ENCODE data around the gene RPAP2. TPM values are rescaled to one million over a fixed set of nuclear protein-coding genes. Genes with fewer than 3 reads are reported as not detected.

Gene RPAP2
- polyA plus RNA-seq, 3 donors: 4.4 to 7.8 (median 7.3) TPM

GRCh38 chr1:92273039-92273438 lies 25.8 kb upstream of the RPAP2 start:
- H3K4me3 ChIP-seq (replicated peaks in 1 of 3; ENCODE audit: low read depth in 2 of 3, low read length in 3 of 3): no peak overlapping the region
- no peak overlapping the region for H3K4me2 ChIP-seq (replicated peaks; ENCODE audit: extremely low read depth, low read length, poor library complexity, severe bottlenecking)
- H3K4me1 ChIP-seq (ENCODE audit: control insufficient read depth in 1 of 2, insufficient read depth in 2 of 2, low read length in 2 of 2): no peaks in the 10 kb centered on the region
- no peak overlapping the region for H3K9ac ChIP-seq (ENCODE audit: insufficient read depth, low read length, poor library complexity, severe bottlenecking)
- TF ChIP-seq CTCF (IDR thresholded peaks at IDR 0.05): no peak
- peaks cover 0 to 1% (median 0%) of the 10 kb centered on the region in 3 donors for H3K27me3 Mint-ChIP-seq (ENCODE audit: low read depth in 3 of 3)
- DNase-seq: no peak
- no peaks in the 10 kb centered on the region for H3K9me3 ChIP-seq (replicated peaks in 1 of 2; ENCODE audit: control insufficient read depth in 1 of 2, insufficient read depth in 1 of 2, low read length in 2 of 2)
- intact Hi-C loops (cut with micrococcal nuclease): no loop called here
- no peak overlapping the region for H3K4me3 Mint-ChIP-seq
- no peaks in the 10 kb centered on the region for H3K27me3 ChIP-seq (ENCODE audit: control insufficient read depth in 2 of 2, insufficient read depth in 2 of 2, low read length in 2 of 2)
- H3K27ac Mint-ChIP-seq: no peak overlapping the region
- H3K36me3 ChIP-seq (replicated peaks in 1 of 2; ENCODE audit: control insufficient read depth in 1 of 2, insufficient read depth in 2 of 2, low read length in 2 of 2): peaks cover 26 to 91% of the 10 kb centered on the region in 2 donors
- H3K9me3 Mint-ChIP-seq: peaks cover 0 to 4% (median 0%) of the 10 kb centered on the region in 7 donors
- H3K36me3 Mint-ChIP-seq: peaks cover 43 to 56% of the 10 kb centered on the region in 2 donors
- no peak overlapping the region for H3K27ac ChIP-seq (ENCODE audit: low read depth in 1 of 2, low read length in 2 of 2)
- no peaks in the 10 kb centered on the region for H3K79me2 ChIP-seq (ENCODE audit: insufficient read depth, low read length)
- WGBS (ENCODE audit: insufficient coverage): no CpG with 5 or more reads among the region's 1 CpG
- no peaks in the 10 kb centered on the region for H4K20me1 ChIP-seq (ENCODE audit: insufficient read depth, low read length)
- no peaks in the 10 kb centered on the region for H3K4me1 Mint-ChIP-seq
- H2AFZ ChIP-seq (ENCODE audit: insufficient read depth, low read depth, low read length, poor library complexity, severe bottlenecking): no peak overlapping the region

GRCh38 chr1:92274939-92275338 lies 23.9 kb upstream of the RPAP2 start:
- no peak overlapping the region for H3K4me3 Mint-ChIP-seq

More at GRCh38 chr1:92274939-92275338, 23.9 kb upstream of the RPAP2 start:
- Mint-ChIP-seq H3K4me1 (no peaks in the 10 kb centered on the region), H3K9me3 (peaks cover 0 to 4% (median 0%) of the 10 kb centered on the region in 7 donors), H3K27ac (no peak overlapping the region), H3K36me3 (peaks cover 47 to 63% of the 10 kb centered on the region in 2 donors), H3K27me3 (ENCODE audit: low read depth in 3 of 3) (peaks cover 0 to 1% (median 0%) of the 10 kb centered on the region in 3 donors)
- Histone ChIP-seq H3K79me2 (ENCODE audit: insufficient read depth, low read length) (no peaks in the 10 kb centered on the region), H3K36me3 (replicated peaks in 1 of 2; ENCODE audit: control insufficient read depth in 1 of 2, insufficient read depth in 2 of 2, low read length in 2 of 2) (peaks cover 18 to 88% of the 10 kb centered on the region in 2 donors), H2AFZ (ENCODE audit: insufficient read depth, low read depth, low read length, poor library complexity, severe bottlenecking) (no peak overlapping the region), H3K4me3 (replicated peaks in 1 of 3; ENCODE audit: low read depth in 2 of 3, low read length in 3 of 3) (no peak overlapping the region), H3K4me1 (ENCODE audit: control insufficient read depth in 1 of 2, insufficient read depth in 2 of 2, low read length in 2 of 2) (no peaks in the 10 kb centered on the region), H3K9ac (ENCODE audit: insufficient read depth, low read length, poor library complexity, severe bottlenecking) (no peak overlapping the region), H3K4me2 (replicated peaks; ENCODE audit: extremely low read depth, low read length, poor library complexity, severe bottlenecking) (no peak overlapping the region), H3K27me3 (ENCODE audit: control insufficient read depth in 2 of 2, insufficient read depth in 2 of 2, low read length in 2 of 2) (no peaks in the 10 kb centered on the region), H3K27ac (ENCODE audit: low read depth in 1 of 2, low read length in 2 of 2) (no peak overlapping the region), H3K9me3 (replicated peaks in 1 of 2; ENCODE audit: control insufficient read depth in 1 of 2, insufficient read depth in 1 of 2, low read length in 2 of 2) (no peaks in the 10 kb centered on the region), H4K20me1 (ENCODE audit: insufficient read depth, low read length) (no peaks in the 10 kb centered on the region)
- no peak for TF ChIP-seq CTCF (IDR thresholded peaks at IDR 0.05)
- 91% methylated on average over 1 of the region's 1 CpG for WGBS (ENCODE audit: insufficient coverage)
- intact Hi-C loops (cut with micrococcal nuclease): no loop called here
- no peak for DNase-seq
